HepG2 (cell line): Measurements from ENCODE around the gene PAXX. TPM values are rescaled to one million over a fixed set of nuclear protein-coding genes. Genes with fewer than 3 reads are reported as not detected.

Experiments used
- ATAC-seq: fragments of 200-7000 bp; cut with Tn5 transposase; 3 replicates; pipeline ENCODE4 v1.9.1; 2020; ENCODE audit warnings: mild to moderate bottlenecking, moderate library complexity
- BruUV-seq: library from RNA; stranded (reverse); fragments of 400-500 nt; replicated peaks from 2 replicates; lab custom pipeline; 2021; lab: Mats Ljungman, UMichigan
- CTCF ChIA-PET: fragments of 300-600 bp; formaldehyde crosslinking; extraction: SDS; loops from one replicate; lab custom pipeline; 2021; ENCODE audit warnings: low total read pairs, inconsistent platforms, low intra/inter-chr PET ratio; lab: Yijun Ruan, JAX
- POLR2A ChIA-PET: fragments of 350-600 bp; sonication (Branson Sonifier 250); formaldehyde crosslinking; loops from one replicate; lab custom pipeline; 2020; ENCODE audit warnings: antibody characterized with exemption, inconsistent platforms; lab: Yijun Ruan, JAX
- DNase-seq: peaks from one replicate; pipeline ENCODE4 v3.0.0-alpha.2; 2015; ENCODE audit warnings: low spot score
- FAIRE-seq: peaks from 3 replicates; lab custom pipeline; 2011; peaks lifted over from hg19 to GRCh38; lab: Jason Lieb, UNC
- H2AFZ ChIP-seq: one replicate; pipeline ENCODE4 v1.6.1; 2011; ENCODE audit warnings: low read length, inconsistent platforms
- H3K27ac ChIP-seq: fragments of 300-600 bp; 3 replicates; pipeline ENCODE4 v1.8.0; 2011; ENCODE audit warnings: mixed run types, mild to moderate bottlenecking, mixed read lengths, low read length, inconsistent platforms; ENCODE audit not compliant: insufficient read depth; ENCODE audit errors: extremely low read length
- H3K27me3 ChIP-seq, 2 experiments: fragments of 200-600 bp in 1 of 2; 2 replicates in 1 of 2; 3 replicates in 1 of 2; pipeline versions ENCODE4 v1.6.0 to v1.8.0; 2011; ENCODE audit warnings: low read length in 2 of 2, mild to moderate bottlenecking in 2 of 2, moderate library complexity in 2 of 2, inconsistent platforms in 1 of 2; ENCODE audit not compliant: insufficient read depth in 2 of 2, control insufficient read depth in 1 of 2
- H3K36me3 ChIP-seq, 2 experiments: fragments of 200-600 bp in 1 of 2; replicated peaks in 1 of 2; 2 replicates in 1 of 2; 3 replicates in 1 of 2; pipeline versions ENCODE4 v1.5.1 to v1.8.0; 2011; ENCODE audit warnings: low read length in 2 of 2, inconsistent platforms in 1 of 2; ENCODE audit not compliant: insufficient read depth in 2 of 2, control insufficient read depth in 1 of 2
- H3K4me1 ChIP-seq: 2 replicates; pipeline ENCODE4 v1.5.1; 2012; ENCODE audit warnings: low read length, inconsistent platforms; ENCODE audit not compliant: insufficient read depth
- H3K4me2 ChIP-seq: 2 replicates; pipeline ENCODE4 v1.6.0; 2011; ENCODE audit warnings: low read depth, low read length, inconsistent platforms
- H3K4me3 ChIP-seq, 3 experiments: fragments of 200-600 bp in 1 of 3; sonication (generic), shearing (Covaris generic) in 1 of 3; replicated peaks in 1 of 3; 2 replicates each; pipeline ENCODE4 v1.5.1; 2011 to 2016; ENCODE audit warnings: low read length in 3 of 3, inconsistent platforms in 2 of 3, low read depth in 2 of 3, mild to moderate bottlenecking in 2 of 3, control low read depth in 1 of 3, mixed read lengths in 1 of 3; ENCODE audit not compliant: insufficient read depth in 1 of 3
- H3K79me2 ChIP-seq: one replicate; pipeline ENCODE4 v1.6.1; 2011; ENCODE audit warnings: low read length, inconsistent platforms; ENCODE audit not compliant: insufficient read depth
- H3K9ac ChIP-seq: 2 replicates; pipeline ENCODE4 v1.6.0; 2011; ENCODE audit warnings: mild to moderate bottlenecking, low read depth, low read length, inconsistent platforms; ENCODE audit not compliant: insufficient read depth
- H3K9me3 ChIP-seq: 2 replicates; pipeline ENCODE4 v1.5.1; 2012; ENCODE audit warnings: mild to moderate bottlenecking, low read length
- H4K20me1 ChIP-seq: 2 replicates; pipeline ENCODE4 v1.6.0; 2011; ENCODE audit warnings: inconsistent platforms, mild to moderate bottlenecking, low read length, moderate library complexity; ENCODE audit not compliant: insufficient read depth
- AFF4 ChIP-seq: sonication (generic); formaldehyde crosslinking; IDR thresholded peaks from 2 replicates; pipeline ENCODE4 v1.4.0; 2020; ENCODE audit warnings: missing genetic modification reagents
- ELF3 ChIP-seq: IDR thresholded peaks from 2 replicates; pipeline ENCODE4 v1.6.1; 2016; ENCODE audit warnings: missing genetic modification reagents, missing compliant biosample characterization
- FOXA1 ChIP-seq, 2 experiments: fragments of 450-650 bp in 1 of 2; sonication (generic) in 1 of 2; formaldehyde crosslinking in 1 of 2; IDR thresholded peaks; 2 replicates each; pipeline versions ENCODE4 v1.4.0 to v1.6.1; 2016 to 2020; ENCODE audit warnings: missing genetic modification reagents in 1 of 2
- MBD4 ChIP-seq: IDR thresholded peaks from 2 replicates; pipeline ENCODE4 v1.6.1; 2012; ENCODE audit warnings: low read length, inconsistent platforms, borderline replicate concordance
- NR1H2 ChIP-seq: sonication (generic); formaldehyde crosslinking; IDR thresholded peaks from 2 replicates; pipeline ENCODE4 v1.8.1; 2022; ENCODE audit warnings: low read depth, missing genetic modification reagents, borderline replicate concordance
- PHF20 ChIP-seq: sonication (generic); formaldehyde crosslinking; IDR thresholded peaks from 2 replicates; pipeline ENCODE4 v1.5.0; 2020; ENCODE audit warnings: mild to moderate bottlenecking, missing genetic modification reagents
- POLR2AphosphoS2 ChIP-seq: IDR thresholded peaks from 2 replicates; pipeline ENCODE4 v1.6.1; 2011; ENCODE audit warnings: low read depth, low read length, improper control_type of control experiment
- TRIM22 ChIP-seq: fragments of 450-650 bp; IDR thresholded peaks from 2 replicates; pipeline ENCODE4 v1.6.1; 2017
- ZBTB26 ChIP-seq: IDR thresholded peaks from 2 replicates; pipeline ENCODE4 v1.6.1; 2016; ENCODE audit warnings: missing compliant biosample characterization, missing genetic modification reagents, borderline replicate concordance
- ZNF570 ChIP-seq: sonication (generic); formaldehyde crosslinking; IDR thresholded peaks from 2 replicates; pipeline ENCODE4 v1.4.0; 2020; ENCODE audit warnings: mild to moderate bottlenecking, missing genetic modification reagents, borderline replicate concordance
- ZNF768 ChIP-seq: sonication (generic); formaldehyde crosslinking; IDR thresholded peaks from 2 replicates; pipeline ENCODE4 v1.4.0; 2020; ENCODE audit warnings: missing genetic modification reagents
- WGBS: methylation state at CpG from one replicate; pipeline ENCODE4 v1.1.6; 2017; ENCODE audit warnings: low lambda C conversion rate; 5-methylcytosine and 5-hydroxymethylcytosine counted together
- in situ Hi-C: cut with HindIII; loops from 2 replicates; pipeline ENCODE4 v1.10.0; 2017; ENCODE audit warnings: low pct_unique_long_range_greater_than_20kb; ENCODE audit not compliant: extremely low pct_ligation_motif_present
- intact Hi-C: fragments of 100-400 bp; cut with micrococcal nuclease; formaldehyde crosslinking; loops from one replicate; pipeline ENCODE4 v1.10.0; 2022; ENCODE audit not compliant: unreplicated experiment
- polyA plus RNA-seq, 8 experiments: library from polyadenylated mRNA; depleted of rRNA in 3 of 8; stranded (reverse) in 7 of 8; unstranded in 1 of 8; fragments of >200 nt; fragmentation: Illumina TruSeq in 4 of 8; extraction: Trizol in 4 of 8; gene quantifications; 2 replicates each; pipeline versions ENCODE4 v1.2.1 to v1.2.3, GENCODE V29; 2011 to 2016; ENCODE audit warnings: low read depth in 4 of 8, missing spikeins in 1 of 8, mixed read lengths in 1 of 8; ENCODE audit not compliant: insufficient read depth in 1 of 8
- total RNA-seq, 5 experiments: library from RNA; depleted of rRNA; stranded (reverse); fragments of >200 nt; fragmentation: Illumina TruSeq; extraction: Trizol; gene quantifications; 2 replicates each; pipeline ENCODE4 v1.2.3, GENCODE V29; 2016; ENCODE audit warnings: low read depth in 1 of 5
- TF ChIP-seq, protein P1 (sequence below): sonication (generic); formaldehyde crosslinking; IDR thresholded peaks from 2 replicates; pipeline ENCODE4 v1.4.0; 2020; ENCODE audit warnings: mild to moderate bottlenecking, low read depth, missing genetic modification reagents

The PAXX gene
- total and polyA plus RNA-seq, 2 of the 13 experiments (the other 11 are each of a cell fraction or from before 2014, with no cell fraction given), result 14.0 to 31.9 TPM

DNA sequence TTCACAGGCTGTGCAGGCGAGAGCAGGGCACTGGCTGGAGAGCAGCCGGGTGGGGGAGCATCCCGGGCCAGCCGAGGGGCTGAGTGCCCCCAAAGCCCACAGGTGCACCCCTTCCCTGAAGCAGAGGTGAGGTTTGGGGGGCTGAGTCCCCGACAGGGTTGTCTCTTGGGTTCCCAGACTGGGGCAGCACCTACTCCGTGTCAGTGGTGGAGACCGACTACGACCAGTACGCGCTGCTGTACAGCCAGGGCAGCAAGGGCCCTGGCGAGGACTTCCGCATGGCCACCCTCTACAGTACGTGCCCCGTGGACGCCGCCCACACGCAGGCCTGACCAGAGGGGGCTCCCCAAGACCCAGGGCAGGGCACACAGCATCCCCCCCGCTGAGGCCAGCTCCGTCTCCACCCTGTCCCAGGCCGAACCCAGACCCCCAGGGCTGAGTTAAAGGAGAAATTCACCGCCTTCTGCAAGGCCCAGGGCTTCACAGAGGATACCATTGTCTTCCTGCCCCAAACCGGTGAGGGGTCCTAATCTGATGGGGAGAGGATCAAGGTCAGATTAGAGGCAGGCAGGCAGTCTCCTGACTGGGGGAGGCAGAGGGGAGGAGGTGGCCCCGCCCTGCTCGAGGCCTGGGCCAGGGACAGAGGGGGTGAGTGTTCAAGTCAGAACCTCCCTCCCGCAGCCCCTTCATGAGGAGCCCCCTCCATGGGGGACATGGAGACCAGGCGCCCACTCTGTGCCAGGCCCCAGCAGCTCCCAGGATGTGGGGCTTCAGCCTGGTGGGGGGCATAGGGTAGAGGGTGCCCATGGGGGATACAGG, 12.2 kb upstream of the PAXX start:
- POLR2A ChIA-PET, result interaction anchor here (2.3 kb wide), 1 partner anchor 12 kb away, joined by 13 read pairs; the partner anchor contains the start of gene PAXX
- CTCF ChIA-PET, result no interaction called here
- Histone ChIP-seq H3K27me3 (peaks cover 8 to 60% of the 10 kb centered on the region in 2 experiments), H3K4me3 (peak overlapping the region in 2 of 3 experiments; percentile 18 to 34; a peak in 3 of 6 replicates), H3K36me3 (no peaks in the 10 kb centered on the region), H3K4me2 (peak overlapping the region; percentile 51), H3K27ac (no peak overlapping the region), H3K9ac (peak overlapping the region; percentile 23; the same call in 1 of the 2 replicates), H3K79me2 (no peaks in the 10 kb centered on the region), H3K4me1 (peaks cover 39% of the 10 kb centered on the region), H2AFZ (peak overlapping the region; percentile 6), H4K20me1 (no peaks in the 10 kb centered on the region), H3K9me3 (no peaks in the 10 kb centered on the region)
- in situ Hi-C loops, result no loop called here
- peak; percentile 16 for ATAC-seq
- 40% methylated on average over 1 of the region's 26 CpGs for WGBS
- BruUV-seq, result no TSS peak
- DNase-seq, result peak; percentile 59
- no peak for FAIRE-seq
- intact Hi-C loops, result no loop called here
- TF ChIP-seq, protein P1, sequence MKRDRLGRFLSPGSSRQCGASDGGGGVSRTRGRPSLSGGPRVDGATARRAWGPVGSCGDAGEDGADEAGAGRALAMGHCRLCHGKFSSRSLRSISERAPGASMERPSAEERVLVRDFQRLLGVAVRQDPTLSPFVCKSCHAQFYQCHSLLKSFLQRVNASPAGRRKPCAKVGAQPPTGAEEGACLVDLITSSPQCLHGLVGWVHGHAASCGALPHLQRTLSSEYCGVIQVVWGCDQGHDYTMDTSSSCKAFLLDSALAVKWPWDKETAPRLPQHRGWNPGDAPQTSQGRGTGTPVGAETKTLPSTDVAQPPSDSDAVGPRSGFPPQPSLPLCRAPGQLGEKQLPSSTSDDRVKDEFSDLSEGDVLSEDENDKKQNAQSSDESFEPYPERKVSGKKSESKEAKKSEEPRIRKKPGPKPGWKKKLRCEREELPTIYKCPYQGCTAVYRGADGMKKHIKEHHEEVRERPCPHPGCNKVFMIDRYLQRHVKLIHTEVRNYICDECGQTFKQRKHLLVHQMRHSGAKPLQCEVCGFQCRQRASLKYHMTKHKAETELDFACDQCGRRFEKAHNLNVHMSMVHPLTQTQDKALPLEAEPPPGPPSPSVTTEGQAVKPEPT, result no peak
- TF ChIP-seq MBD4 (no peak), ZBTB26 (CRISPR knock-in tag) (no peak), TRIM22 (no peak), PHF20 (CRISPR knock-in tag) (no peak), ZNF768 (peak; percentile 84; the same call in 1 of the 2 replicates), POLR2AphosphoS2 (no peak), NR1H2 (CRISPR knock-in tag) (no peak), ZNF570 (no peak), ELF3 (CRISPR knock-in tag) (peak; percentile 34; the same call in 1 of the 2 replicates), AFF4 (no peak), FOXA1 (IDR thresholded peaks at IDR 0.05) (no peak), FOXA1 (CRISPR knock-in tag; IDR thresholded peaks at IDR 0.05) (no peak)
